GM23338 (cell line): ENCODE results near the gene GPR158. TPM values are rescaled to one million over a fixed set of nuclear protein-coding genes. Genes with fewer than 3 reads are reported as not detected.
A peak's percentile ranks its signal among the peaks of the same experiment; 100 is the strongest.

Experiments
- ATAC-seq: fragments of 200-7000 bp; cut with Tn5 transposase; 3 replicates; pipeline ENCODE4 v1.9.1; 2020
- DNase-seq: peaks from one replicate; pipeline ENCODE4 v3.0.0-alpha.2; 2015; ENCODE audit warnings: low spot score
- H2AFZ ChIP-seq: fragments of 200-600 bp; sonication (generic); 2 replicates; pipeline ENCODE4 v1.8.0; 2016; ENCODE audit warnings: antibody characterized with exemption, mild to moderate bottlenecking, moderate library complexity
- H3F3A ChIP-seq: fragments of 200-600 bp; sonication (generic); replicated peaks from 2 replicates; pipeline ENCODE4 v1.8.0; 2017; ENCODE audit warnings: antibody characterized with exemption, mixed run types, low read depth
- H3K27ac ChIP-seq: fragments of 200-600 bp; sonication (generic); 2 replicates; pipeline ENCODE4 v1.6.1; 2016; ENCODE audit warnings: low read depth
- H3K27me3 ChIP-seq: fragments of 200-600 bp; sonication (generic); 2 replicates; pipeline ENCODE4 v1.8.0; 2016; ENCODE audit warnings: mild to moderate bottlenecking, mixed run types, moderate library complexity; ENCODE audit not compliant: insufficient read depth
- H3K36me3 ChIP-seq: fragments of 200-600 bp; sonication (generic); 2 replicates; pipeline ENCODE4 v1.8.0; 2016; ENCODE audit warnings: mild to moderate bottlenecking; ENCODE audit not compliant: insufficient read depth
- H3K4me1 ChIP-seq: fragments of 200-600 bp; sonication (generic); 2 replicates; pipeline ENCODE4 v1.8.0; 2016; ENCODE audit warnings: mild to moderate bottlenecking, moderate library complexity; ENCODE audit not compliant: insufficient read depth
- H3K4me2 ChIP-seq: fragments of 200-600 bp; sonication (generic); 2 replicates; pipeline ENCODE4 v1.7.1; 2017; ENCODE audit warnings: mixed run types
- H3K4me3 ChIP-seq: fragments of 200-600 bp; sonication (generic); 2 replicates; pipeline ENCODE4 v1.6.1; 2016; ENCODE audit warnings: mixed run types
- H3K79me2 ChIP-seq: fragments of 200-600 bp; sonication (generic); replicated peaks from 2 replicates; pipeline ENCODE4 v1.8.0; 2017; ENCODE audit warnings: mild to moderate bottlenecking; ENCODE audit not compliant: insufficient read depth
- H3K9me2 ChIP-seq: fragments of 200-600 bp; sonication (generic); 2 replicates; pipeline ENCODE4 v1.8.0; 2017; ENCODE audit not compliant: insufficient read depth
- H4K20me1 ChIP-seq: fragments of 200-600 bp; sonication (generic); replicated peaks from 2 replicates; pipeline ENCODE4 v1.8.0; 2017; ENCODE audit warnings: mild to moderate bottlenecking; ENCODE audit not compliant: insufficient read depth
- H3K27ac Mint-ChIP-seq: 2 replicates; pipeline ENCODE4 v1.8.0; 2020; ENCODE audit warnings: inconsistent platforms, mild to moderate bottlenecking, moderate library complexity, mixed read lengths
- H3K27me3 Mint-ChIP-seq: 3 replicates; pipeline ENCODE4 v1.8.0; 2022; ENCODE audit warnings: low read depth, mild to moderate bottlenecking, moderate library complexity, mixed read lengths, inconsistent platforms; ENCODE audit not compliant: insufficient read depth, poor library complexity
- H3K36me3 Mint-ChIP-seq: 3 replicates; pipeline ENCODE4 v1.8.0; 2021; ENCODE audit warnings: low read depth, mild to moderate bottlenecking, inconsistent platforms, moderate library complexity, mixed read lengths
- H3K4me1 Mint-ChIP-seq: 3 replicates; pipeline ENCODE4 v1.8.0; 2020; ENCODE audit warnings: mild to moderate bottlenecking, inconsistent platforms, mixed read lengths
- H3K4me3 Mint-ChIP-seq: 3 replicates; pipeline ENCODE4 v1.8.0; 2021; ENCODE audit warnings: moderate library complexity, mild to moderate bottlenecking, inconsistent platforms, mixed read lengths
- H3K9me3 Mint-ChIP-seq: 3 replicates; pipeline ENCODE4 v1.8.0; 2020; ENCODE audit warnings: moderate library complexity, mild to moderate bottlenecking, inconsistent platforms, mixed read lengths
- CREB1 ChIP-seq: fragments of 250-450 bp; sonication (Bioruptor Pico); IDR thresholded peaks from 2 replicates; pipeline ENCODE4 v1.5.0; 2020; ENCODE audit warnings: low read depth, mild to moderate bottlenecking, moderate library complexity
- EZH2 ChIP-seq: fragments of 200-600 bp; sonication (generic); IDR thresholded peaks from one replicate; pipeline ENCODE4 v1.8.0; 2017; ENCODE audit warnings: antibody characterized with exemption, mild to moderate bottlenecking, low read depth; ENCODE audit not compliant: unreplicated experiment
- EZH2phosphoT487 ChIP-seq: fragments of 200-600 bp; sonication (generic); IDR thresholded peaks from one replicate; pipeline ENCODE4 v1.8.1; 2018; ENCODE audit warnings: antibody characterized with exemption; ENCODE audit not compliant: unreplicated experiment
- JUNB ChIP-seq: IDR thresholded peaks from one replicate; pipeline ENCODE4 v1.6.1; 2016; ENCODE audit warnings: antibody characterized with exemption; ENCODE audit not compliant: unreplicated experiment
- NANOG ChIP-seq: IDR thresholded peaks from 2 replicates; pipeline ENCODE4 v1.6.1; 2016; ENCODE audit warnings: antibody characterized with exemption, borderline replicate concordance
- POLR2AphosphoS5 ChIP-seq: IDR thresholded peaks from 2 replicates; pipeline ENCODE4 v1.6.1; 2016; ENCODE audit warnings: antibody characterized with exemption, low read depth
- STAT1 ChIP-seq: IDR thresholded peaks from one replicate; pipeline ENCODE4 v1.6.1; 2016; ENCODE audit warnings: antibody characterized with exemption; ENCODE audit not compliant: unreplicated experiment
- ZNF114 ChIP-seq: fragments of 250-450 bp; sonication (Bioruptor Pico); IDR thresholded peaks from 2 replicates; pipeline ENCODE4 v1.5.0; 2020; ENCODE audit warnings: mild to moderate bottlenecking, moderate library complexity
- ZNF331 ChIP-seq: fragments of 250-450 bp; sonication (Bioruptor Pico); IDR thresholded peaks from 2 replicates; pipeline ENCODE4 v1.5.0; 2020; ENCODE audit warnings: low read depth, mild to moderate bottlenecking, moderate library complexity
- polyA plus RNA-seq: library from polyadenylated mRNA; unstranded; fragments of >200 nt; fragmentation: Nextera tagmentation; extraction: Ambion mirVana; gene quantifications from 2 replicates; pipeline ENCODE4 v1.2.1, GENCODE V29; 2016
- total RNA-seq: library from RNA; depleted of rRNA; stranded (reverse); fragments of >200 nt; shearing (Covaris generic); gene quantifications from 2 replicates; pipeline ENCODE4 v1.2.3, GENCODE V29; 2014
- TF ChIP-seq, protein P1 (sequence below), 2 experiments: fragments of 200-600 bp in 1 of 2; sonication (generic) in 1 of 2; conservative IDR thresholded peaks; 2 replicates each; pipeline versions ENCODE4 v1.5.1 to v1.6.1; 2016 to 2017; ENCODE audit warnings: antibody characterized with exemption in 2 of 2, low read depth in 2 of 2, mild to moderate bottlenecking in 2 of 2, moderate library complexity in 1 of 2
- TF ChIP-seq, protein P2 (sequence below): IDR thresholded peaks from 2 replicates; pipeline ENCODE4 v1.6.1; 2016; ENCODE audit warnings: antibody characterized with exemption
- TF ChIP-seq, protein P3 (sequence below): IDR thresholded peaks from one replicate; pipeline ENCODE4 v1.6.1; 2018; ENCODE audit warnings: antibody characterized with exemption; ENCODE audit not compliant: unreplicated experiment
- TF ChIP-seq, protein P4 (sequence below): fragments of 250-450 bp; sonication (Bioruptor Pico); IDR thresholded peaks from 2 replicates; pipeline ENCODE4 v1.5.0; 2020; ENCODE audit warnings: mild to moderate bottlenecking, moderate library complexity

Gene GPR158
- total and polyA plus RNA-seq, 2 experiments from 2014 or later, result 0.13 to 1.5 TPM

DNA sequence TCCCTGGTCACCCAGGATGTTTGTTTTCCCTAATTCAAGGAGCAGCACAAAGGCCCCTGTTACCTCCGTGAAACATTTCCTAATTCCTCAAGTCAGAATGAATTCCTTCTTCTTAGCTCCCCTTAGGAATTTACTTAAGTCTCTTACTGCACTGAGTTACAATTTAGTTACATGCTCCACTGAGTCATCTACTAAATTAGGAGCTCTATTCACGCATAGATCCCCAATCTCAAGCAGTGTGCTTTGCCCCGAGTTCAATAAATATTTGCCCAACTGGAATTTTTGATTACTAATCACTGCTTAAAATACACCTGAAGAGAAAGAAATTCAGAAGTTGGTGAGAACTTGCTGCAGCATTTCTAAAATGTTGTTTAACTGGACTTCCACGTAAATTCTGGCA lies 429.8 kb downstream of the GPR158 start:
- no peaks in the 10 kb centered on the region for H3K79me2 ChIP-seq
- no peak overlapping the region for H3K4me2 ChIP-seq
- no peak overlapping the region for H2AFZ ChIP-seq
- H3K36me3 ChIP-seq, result no peaks in the 10 kb centered on the region
- no peaks in the 10 kb centered on the region for H4K20me1 ChIP-seq
- no peak overlapping the region for H3K4me3 ChIP-seq
- Mint-ChIP-seq H3K27ac (no peak overlapping the region), H3K36me3 (no peaks in the 10 kb centered on the region), H3K4me3 (no peak overlapping the region), H3K27me3 (no peaks in the 10 kb centered on the region), H3K9me3 (no peaks in the 10 kb centered on the region), H3K4me1 (no peaks in the 10 kb centered on the region; the same call in 2 of the 3 replicates)
- no peak overlapping the region for H3K27ac ChIP-seq
- no peak for TF ChIP-seq NANOG
- no peak for TF ChIP-seq EZH2
- TF ChIP-seq STAT1, result no peak
- TF ChIP-seq, protein P1, sequence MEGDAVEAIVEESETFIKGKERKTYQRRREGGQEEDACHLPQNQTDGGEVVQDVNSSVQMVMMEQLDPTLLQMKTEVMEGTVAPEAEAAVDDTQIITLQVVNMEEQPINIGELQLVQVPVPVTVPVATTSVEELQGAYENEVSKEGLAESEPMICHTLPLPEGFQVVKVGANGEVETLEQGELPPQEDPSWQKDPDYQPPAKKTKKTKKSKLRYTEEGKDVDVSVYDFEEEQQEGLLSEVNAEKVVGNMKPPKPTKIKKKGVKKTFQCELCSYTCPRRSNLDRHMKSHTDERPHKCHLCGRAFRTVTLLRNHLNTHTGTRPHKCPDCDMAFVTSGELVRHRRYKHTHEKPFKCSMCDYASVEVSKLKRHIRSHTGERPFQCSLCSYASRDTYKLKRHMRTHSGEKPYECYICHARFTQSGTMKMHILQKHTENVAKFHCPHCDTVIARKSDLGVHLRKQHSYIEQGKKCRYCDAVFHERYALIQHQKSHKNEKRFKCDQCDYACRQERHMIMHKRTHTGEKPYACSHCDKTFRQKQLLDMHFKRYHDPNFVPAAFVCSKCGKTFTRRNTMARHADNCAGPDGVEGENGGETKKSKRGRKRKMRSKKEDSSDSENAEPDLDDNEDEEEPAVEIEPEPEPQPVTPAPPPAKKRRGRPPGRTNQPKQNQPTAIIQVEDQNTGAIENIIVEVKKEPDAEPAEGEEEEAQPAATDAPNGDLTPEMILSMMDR (conservative IDR thresholded peaks at IDR 0.05; ENCODE audit: low read depth in 2 of 2), result no peak
- TF ChIP-seq, protein P2, sequence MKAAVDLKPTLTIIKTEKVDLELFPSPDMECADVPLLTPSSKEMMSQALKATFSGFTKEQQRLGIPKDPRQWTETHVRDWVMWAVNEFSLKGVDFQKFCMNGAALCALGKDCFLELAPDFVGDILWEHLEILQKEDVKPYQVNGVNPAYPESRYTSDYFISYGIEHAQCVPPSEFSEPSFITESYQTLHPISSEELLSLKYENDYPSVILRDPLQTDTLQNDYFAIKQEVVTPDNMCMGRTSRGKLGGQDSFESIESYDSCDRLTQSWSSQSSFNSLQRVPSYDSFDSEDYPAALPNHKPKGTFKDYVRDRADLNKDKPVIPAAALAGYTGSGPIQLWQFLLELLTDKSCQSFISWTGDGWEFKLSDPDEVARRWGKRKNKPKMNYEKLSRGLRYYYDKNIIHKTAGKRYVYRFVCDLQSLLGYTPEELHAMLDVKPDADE, result no peak
- no peak for TF ChIP-seq ZNF331 (CRISPR knock-in tag)
- no peak for TF ChIP-seq CREB1 (CRISPR knock-in tag)
- TF ChIP-seq, protein P3, sequence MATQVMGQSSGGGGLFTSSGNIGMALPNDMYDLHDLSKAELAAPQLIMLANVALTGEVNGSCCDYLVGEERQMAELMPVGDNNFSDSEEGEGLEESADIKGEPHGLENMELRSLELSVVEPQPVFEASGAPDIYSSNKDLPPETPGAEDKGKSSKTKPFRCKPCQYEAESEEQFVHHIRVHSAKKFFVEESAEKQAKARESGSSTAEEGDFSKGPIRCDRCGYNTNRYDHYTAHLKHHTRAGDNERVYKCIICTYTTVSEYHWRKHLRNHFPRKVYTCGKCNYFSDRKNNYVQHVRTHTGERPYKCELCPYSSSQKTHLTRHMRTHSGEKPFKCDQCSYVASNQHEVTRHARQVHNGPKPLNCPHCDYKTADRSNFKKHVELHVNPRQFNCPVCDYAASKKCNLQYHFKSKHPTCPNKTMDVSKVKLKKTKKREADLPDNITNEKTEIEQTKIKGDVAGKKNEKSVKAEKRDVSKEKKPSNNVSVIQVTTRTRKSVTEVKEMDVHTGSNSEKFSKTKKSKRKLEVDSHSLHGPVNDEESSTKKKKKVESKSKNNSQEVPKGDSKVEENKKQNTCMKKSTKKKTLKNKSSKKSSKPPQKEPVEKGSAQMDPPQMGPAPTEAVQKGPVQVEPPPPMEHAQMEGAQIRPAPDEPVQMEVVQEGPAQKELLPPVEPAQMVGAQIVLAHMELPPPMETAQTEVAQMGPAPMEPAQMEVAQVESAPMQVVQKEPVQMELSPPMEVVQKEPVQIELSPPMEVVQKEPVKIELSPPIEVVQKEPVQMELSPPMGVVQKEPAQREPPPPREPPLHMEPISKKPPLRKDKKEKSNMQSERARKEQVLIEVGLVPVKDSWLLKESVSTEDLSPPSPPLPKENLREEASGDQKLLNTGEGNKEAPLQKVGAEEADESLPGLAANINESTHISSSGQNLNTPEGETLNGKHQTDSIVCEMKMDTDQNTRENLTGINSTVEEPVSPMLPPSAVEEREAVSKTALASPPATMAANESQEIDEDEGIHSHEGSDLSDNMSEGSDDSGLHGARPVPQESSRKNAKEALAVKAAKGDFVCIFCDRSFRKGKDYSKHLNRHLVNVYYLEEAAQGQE, result no peak
- no peak for TF ChIP-seq JUNB
- TF ChIP-seq POLR2AphosphoS5, result no peak
- TF ChIP-seq, protein P4, sequence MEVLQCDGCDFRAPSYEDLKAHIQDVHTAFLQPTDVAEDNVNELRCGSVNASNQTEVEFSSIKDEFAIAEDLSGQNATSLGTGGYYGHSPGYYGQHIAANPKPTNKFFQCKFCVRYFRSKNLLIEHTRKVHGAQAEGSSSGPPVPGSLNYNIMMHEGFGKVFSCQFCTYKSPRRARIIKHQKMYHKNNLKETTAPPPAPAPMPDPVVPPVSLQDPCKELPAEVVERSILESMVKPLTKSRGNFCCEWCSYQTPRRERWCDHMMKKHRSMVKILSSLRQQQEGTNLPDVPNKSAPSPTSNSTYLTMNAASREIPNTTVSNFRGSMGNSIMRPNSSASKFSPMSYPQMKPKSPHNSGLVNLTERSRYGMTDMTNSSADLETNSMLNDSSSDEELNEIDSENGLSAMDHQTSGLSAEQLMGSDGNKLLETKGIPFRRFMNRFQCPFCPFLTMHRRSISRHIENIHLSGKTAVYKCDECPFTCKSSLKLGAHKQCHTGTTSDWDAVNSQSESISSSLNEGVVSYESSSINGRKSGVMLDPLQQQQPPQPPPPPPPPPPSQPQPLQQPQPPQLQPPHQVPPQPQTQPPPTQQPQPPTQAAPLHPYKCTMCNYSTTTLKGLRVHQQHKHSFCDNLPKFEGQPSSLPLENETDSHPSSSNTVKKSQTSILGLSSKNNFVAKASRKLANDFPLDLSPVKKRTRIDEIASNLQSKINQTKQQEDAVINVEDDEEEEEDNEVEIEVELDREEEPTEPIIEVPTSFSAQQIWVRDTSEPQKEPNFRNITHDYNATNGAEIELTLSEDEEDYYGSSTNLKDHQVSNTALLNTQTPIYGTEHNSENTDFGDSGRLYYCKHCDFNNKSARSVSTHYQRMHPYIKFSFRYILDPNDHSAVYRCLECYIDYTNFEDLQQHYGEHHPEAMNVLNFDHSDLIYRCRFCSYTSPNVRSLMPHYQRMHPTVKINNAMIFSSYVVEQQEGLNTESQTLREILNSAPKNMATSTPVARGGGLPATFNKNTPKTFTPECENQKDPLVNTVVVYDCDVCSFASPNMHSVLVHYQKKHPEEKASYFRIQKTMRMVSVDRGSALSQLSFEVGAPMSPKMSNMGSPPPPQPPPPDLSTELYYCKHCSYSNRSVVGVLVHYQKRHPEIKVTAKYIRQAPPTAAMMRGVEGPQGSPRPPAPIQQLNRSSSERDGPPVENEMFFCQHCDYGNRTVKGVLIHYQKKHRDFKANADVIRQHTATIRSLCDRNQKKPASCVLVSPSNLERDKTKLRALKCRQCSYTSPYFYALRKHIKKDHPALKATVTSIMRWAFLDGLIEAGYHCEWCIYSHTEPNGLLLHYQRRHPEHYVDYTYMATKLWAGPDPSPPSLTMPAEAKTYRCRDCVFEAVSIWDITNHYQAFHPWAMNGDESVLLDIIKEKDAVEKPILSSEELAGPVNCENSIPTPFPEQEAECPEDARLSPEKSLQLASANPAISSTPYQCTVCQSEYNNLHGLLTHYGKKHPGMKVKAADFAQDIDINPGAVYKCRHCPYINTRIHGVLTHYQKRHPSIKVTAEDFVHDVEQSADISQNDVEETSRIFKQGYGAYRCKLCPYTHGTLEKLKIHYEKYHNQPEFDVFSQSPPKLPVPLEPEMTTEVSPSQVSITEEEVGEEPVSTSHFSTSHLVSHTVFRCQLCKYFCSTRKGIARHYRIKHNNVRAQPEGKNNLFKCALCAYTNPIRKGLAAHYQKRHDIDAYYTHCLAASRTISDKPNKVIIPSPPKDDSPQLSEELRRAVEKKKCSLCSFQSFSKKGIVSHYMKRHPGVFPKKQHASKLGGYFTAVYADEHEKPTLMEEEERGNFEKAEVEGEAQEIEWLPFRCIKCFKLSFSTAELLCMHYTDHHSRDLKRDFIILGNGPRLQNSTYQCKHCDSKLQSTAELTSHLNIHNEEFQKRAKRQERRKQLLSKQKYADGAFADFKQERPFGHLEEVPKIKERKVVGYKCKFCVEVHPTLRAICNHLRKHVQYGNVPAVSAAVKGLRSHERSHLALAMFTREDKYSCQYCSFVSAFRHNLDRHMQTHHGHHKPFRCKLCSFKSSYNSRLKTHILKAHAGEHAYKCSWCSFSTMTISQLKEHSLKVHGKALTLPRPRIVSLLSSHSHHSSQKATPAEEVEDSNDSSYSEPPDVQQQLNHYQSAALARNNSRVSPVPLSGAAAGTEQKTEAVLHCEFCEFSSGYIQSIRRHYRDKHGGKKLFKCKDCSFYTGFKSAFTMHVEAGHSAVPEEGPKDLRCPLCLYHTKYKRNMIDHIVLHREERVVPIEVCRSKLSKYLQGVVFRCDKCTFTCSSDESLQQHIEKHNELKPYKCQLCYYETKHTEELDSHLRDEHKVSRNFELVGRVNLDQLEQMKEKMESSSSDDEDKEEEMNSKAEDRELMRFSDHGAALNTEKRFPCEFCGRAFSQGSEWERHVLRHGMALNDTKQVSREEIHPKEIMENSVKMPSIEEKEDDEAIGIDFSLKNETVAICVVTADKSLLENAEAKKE (CRISPR knock-in tag), result no peak
- TF ChIP-seq EZH2phosphoT487, result no peak
- TF ChIP-seq ZNF114 (CRISPR knock-in tag), result no peak
- H3K9me2 ChIP-seq, result no peaks in the 10 kb centered on the region
- DNase-seq (peak; percentile 20), ATAC-seq (no peak)
- H3F3A ChIP-seq, result no peaks in the 10 kb centered on the region
- H3K27me3 ChIP-seq, result no peaks in the 10 kb centered on the region
- no peaks in the 10 kb centered on the region for H3K4me1 ChIP-seq
